HG03457 (cell line): ENCODE data around the gene IRF5.

Experiments used
- ATAC-seq: cut with Tn5 transposase; IDR thresholded peaks from one replicate; pipeline ENCODE4 v1.9.1; 2021; ENCODE audit warnings: moderate number of reproducible peaks; ENCODE audit not compliant: unreplicated experiment

Gene IRF5

GRCh38 chr7:128937647-128938543 is at the start of gene IRF5:
Gene IRF5, plus strand, starts transcription at chr7:128937927. Its CDS starts 4,155 bp downstream, at chr7:128942082.
- no peak for ATAC-seq

GRCh38 chr7:128888039-128888755 is 49.5 kb upstream of the IRF5 start:
- no peak for ATAC-seq

- ATAC-seq, result no peak
These were observed 49.0 kb upstream of the IRF5 start for GRCh38 chr7:128888756-128889095.

GRCh38 chr7:128889121-128889520 is 48.6 kb upstream of the IRF5 start:
- no peak for ATAC-seq

GRCh38 chr7:128890306-128891109 is 47.2 kb upstream of the IRF5 start:
- ATAC-seq, result no peak

GRCh38 chr7:128891110-128891941 is 46.4 kb upstream of the IRF5 start:
- ATAC-seq, result no peak

- ATAC-seq, result no peak
These were observed 45.8 kb upstream of the IRF5 start for GRCh38 chr7:128891942-128892269.

- no peak for ATAC-seq
These were observed 45.0 kb upstream of the IRF5 start for GRCh38 chr7:128892521-128893250.

- no peak for ATAC-seq
These were observed 44.3 kb upstream of the IRF5 start for GRCh38 chr7:128893251-128894100.

- ATAC-seq, result no peak
These were observed 43.7 kb upstream of the IRF5 start for GRCh38 chr7:128894101-128894440.

- no peak for ATAC-seq
These were observed 42.4 kb upstream of the IRF5 start for GRCh38 chr7:128895320-128895719.

GRCh38 chr7:128899392-128899791 is 38.3 kb upstream of the IRF5 start:
- no peak for ATAC-seq

- no peak for ATAC-seq
These were observed 37.5 kb upstream of the IRF5 start for GRCh38 chr7:128900237-128900636.

- ATAC-seq, result no peak
These were observed 34.8 kb upstream of the IRF5 start for GRCh38 chr7:128902761-128903585.

- ATAC-seq, result no peak
These were observed 33.9 kb upstream of the IRF5 start for GRCh38 chr7:128903621-128904361.

- no peak for ATAC-seq
These were observed 33.1 kb upstream of the IRF5 start for GRCh38 chr7:128904381-128905197.
